MCF 10A (cell line): ENCODE data around the gene MORC3. TPM values are rescaled to one million over a fixed set of nuclear protein-coding genes. Genes with fewer than 3 reads are reported as not detected.

Source experiments
- BruUV-seq: library from RNA; stranded (reverse); fragments of 400-500 nt; replicated peaks from 2 replicates; lab custom pipeline; 2021; lab: Mats Ljungman, UMichigan
- CTCF ChIA-PET: fragments of 300-600 bp; sonication (Branson Sonifier 250); formaldehyde crosslinking; extraction: SDS; loops from one replicate; lab custom pipeline; 2021; ENCODE audit warnings: antibody characterized with exemption, inconsistent platforms; lab: Yijun Ruan, JAX
- POLR2A ChIA-PET: fragments of 300-600, 350-650 bp; sonication (Branson Sonifier 250); formaldehyde crosslinking; extraction: SDS; loops from one replicate; lab custom pipeline; 2020; ENCODE audit warnings: antibody characterized with exemption, inconsistent platforms; lab: Yijun Ruan, JAX
- DNase-seq: peaks from one replicate; pipeline ENCODE4 v3.0.0-alpha.2; 2018; ENCODE audit not compliant: unreplicated experiment
- H3K27ac Mint-ChIP-seq: one replicate; pipeline ENCODE4 v1.8.0; 2022; ENCODE audit warnings: mild to moderate bottlenecking, low read depth, mixed read lengths; ENCODE audit not compliant: unreplicated experiment
- H3K27me3 Mint-ChIP-seq: one replicate; pipeline ENCODE4 v1.8.0; 2022; ENCODE audit warnings: mixed read lengths; ENCODE audit not compliant: insufficient read depth, unreplicated experiment
- H3K36me3 Mint-ChIP-seq: one replicate; pipeline ENCODE4 v1.8.0; 2022; ENCODE audit warnings: mild to moderate bottlenecking, moderate library complexity, mixed read lengths; ENCODE audit not compliant: insufficient read depth, unreplicated experiment
- H3K4me1 Mint-ChIP-seq: one replicate; pipeline ENCODE4 v1.8.0; 2022; ENCODE audit warnings: mixed read lengths; ENCODE audit not compliant: insufficient read depth, unreplicated experiment
- H3K4me3 Mint-ChIP-seq: one replicate; pipeline ENCODE4 v1.8.0; 2022; ENCODE audit warnings: mild to moderate bottlenecking, moderate library complexity, mixed read lengths; ENCODE audit not compliant: unreplicated experiment
- H3K9me3 Mint-ChIP-seq: one replicate; pipeline ENCODE4 v1.8.0; 2022; ENCODE audit warnings: mixed read lengths; ENCODE audit not compliant: unreplicated experiment
- CTCF ChIP-seq: fragments of 200-600 bp; IDR thresholded peaks from one replicate; pipeline ENCODE4 v1.8.0; 2022; ENCODE audit warnings: antibody characterized with exemption, mild to moderate bottlenecking; ENCODE audit not compliant: unreplicated experiment
- intact Hi-C: fragments of 100-400 bp; cut with micrococcal nuclease; formaldehyde crosslinking; loops from 2 replicates; pipeline ENCODE4 v1.14.1; 2022
- total RNA-seq: library from RNA; stranded (reverse); gene quantifications from 2 replicates; pipeline ENCODE4 v1.2.3, GENCODE V29; 2022

MORC3 gene
- total RNA-seq, 1 experiment from 2014 or later, result 31.1 TPM

GRCh38 chr21:36344931-36345330 is 24.9 kb downstream of the MORC3 start:
- no TSS peak for BruUV-seq
- POLR2A ChIA-PET, result interaction anchor here (1.0 kb wide), 1 partner anchor 25 kb away, joined by 5 read pairs; the partner anchor contains the start of gene MORC3
- Mint-ChIP-seq H3K36me3 (peaks cover 92% of the 10 kb centered on the region), H3K9me3 (no peaks in the 10 kb centered on the region), H3K4me1 (peaks cover 6% of the 10 kb centered on the region), H3K4me3 (no peak overlapping the region), H3K27me3 (no peaks in the 10 kb centered on the region), H3K27ac (no peak overlapping the region)
- intact Hi-C loops, result no loop called here
- no peak for DNase-seq
- TF ChIP-seq CTCF, result no peak
- CTCF ChIA-PET, result no interaction called here

- H3K27ac Mint-ChIP-seq, result no peak overlapping the region
- no TSS peak for BruUV-seq
- CTCF ChIA-PET, result interaction anchor here (0.6 to 1.5 kb wide), 3 partner anchors 10 to 83 kb away, joined by 3 to 5 read pairs (median 3); no protein-coding TSS in a partner anchor
- H3K4me3 Mint-ChIP-seq, result no peak overlapping the region
- H3K27me3 Mint-ChIP-seq, result no peaks in the 10 kb centered on the region
- no peaks in the 10 kb centered on the region for H3K9me3 Mint-ChIP-seq
- POLR2A ChIA-PET, result interaction anchor here (1.5 kb wide), 1 partner anchor 10 kb away, joined by 10 read pairs; no protein-coding TSS in a partner anchor
- intact Hi-C loops, result no loop called here
- peaks cover 94% of the 10 kb centered on the region for H3K36me3 Mint-ChIP-seq
- DNase-seq, result no peak
- no peak for TF ChIP-seq CTCF
- H3K4me1 Mint-ChIP-seq, result peaks cover 6% of the 10 kb centered on the region
These were observed 27.4 kb downstream of the MORC3 start for GRCh38 chr21:36347278-36347961.

GRCh38 chr21:36347962-36348328 is 27.9 kb downstream of the MORC3 start:
- POLR2A ChIA-PET, result interaction anchor here (1.5 kb wide), 1 partner anchor 11 kb away, joined by 10 read pairs; no protein-coding TSS in a partner anchor
- Mint-ChIP-seq H3K27ac (no peak overlapping the region), H3K36me3 (peaks cover 98% of the 10 kb centered on the region), H3K4me3 (no peak overlapping the region), H3K9me3 (no peaks in the 10 kb centered on the region), H3K27me3 (no peaks in the 10 kb centered on the region), H3K4me1 (peaks cover 6% of the 10 kb centered on the region)
- CTCF ChIA-PET, result interaction anchor here (0.6 to 1.5 kb wide), 2 partner anchors 10 to 14 kb away, joined by 3 read pairs; no protein-coding TSS in a partner anchor
- intact Hi-C loops, result no loop called here
- no TSS peak for BruUV-seq
- no peak for DNase-seq
- no peak for TF ChIP-seq CTCF

DNA sequence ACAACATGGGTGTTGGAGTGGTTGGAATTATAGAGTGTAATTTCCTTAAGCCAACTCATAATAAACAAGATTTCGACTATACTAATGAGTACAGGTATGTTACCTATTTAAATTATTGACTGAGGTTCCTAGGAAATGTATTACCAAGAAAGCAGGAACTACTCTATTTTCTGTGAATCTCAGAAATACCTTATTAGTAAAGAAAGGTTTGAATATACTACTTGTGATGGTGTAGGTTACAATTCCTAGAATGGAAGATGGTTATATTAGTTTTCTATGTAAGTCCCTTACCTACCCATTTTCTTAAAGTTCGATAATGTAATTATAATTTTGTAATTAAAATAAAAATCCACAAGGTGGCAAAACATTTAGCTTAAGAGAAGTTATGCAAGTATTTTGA is 29.3 kb downstream of the MORC3 start:
- POLR2A ChIA-PET, result interaction anchor here (0.9 kb wide), 1 partner anchor 12 kb away, joined by 4 read pairs; no protein-coding TSS in a partner anchor
- H3K9me3 Mint-ChIP-seq, result no peaks in the 10 kb centered on the region
- H3K36me3 Mint-ChIP-seq, result peaks cover 95% of the 10 kb centered on the region

More for the DNA sequence above, 29.3 kb downstream of the MORC3 start:
- no TSS peak for BruUV-seq
- CTCF ChIA-PET, result interaction anchor here (0.9 to 1.2 kb wide), 3 partner anchors 15 to 213 kb away, joined by 3 to 4 read pairs (median 3); no protein-coding TSS in a partner anchor
- Mint-ChIP-seq H3K4me3 (no peak overlapping the region), H3K27ac (no peak overlapping the region), H3K4me1 (peaks cover 6% of the 10 kb centered on the region), H3K27me3 (no peaks in the 10 kb centered on the region)
- intact Hi-C loops, result no loop called here
- no peak for DNase-seq
- TF ChIP-seq CTCF, result no peak
